SK-N-SH (cell line): ENCODE data around the gene CDC42. TPM values are rescaled to one million over a fixed set of nuclear protein-coding genes. Genes with fewer than 3 reads are reported as not detected.
A peak's percentile ranks its signal among the peaks of the same experiment; 100 is the strongest.

Experiments
- CTCF ChIA-PET: fragments of 300-600, 350-600 bp; formaldehyde crosslinking; extraction: SDS; loops from one replicate; lab custom pipeline; 2021; lab: Yijun Ruan, JAX
- POLR2A ChIA-PET: fragments of 350-600 bp; sonication (Branson Sonifier 250); formaldehyde crosslinking; extraction: SDS; loops from one replicate; lab custom pipeline; 2020; ENCODE audit warnings: antibody characterized with exemption, inconsistent platforms; lab: Yijun Ruan, JAX
- DNase-seq: peaks from one replicate; pipeline ENCODE4 v3.0.0; 2012
- H2AFZ ChIP-seq: fragments of 200-600 bp; sonication (generic); 2 replicates; pipeline ENCODE4 v1.8.1; 2016; ENCODE audit warnings: antibody characterized with exemption, mild to moderate bottlenecking, low read depth
- H3F3A ChIP-seq: fragments of 200-600 bp; sonication (generic); replicated peaks from 2 replicates; pipeline ENCODE3; 2016; ENCODE audit warnings: antibody characterized with exemption, mild to moderate bottlenecking; ENCODE audit not compliant: insufficient read depth
- H3K27ac ChIP-seq, 2 experiments: fragments of 200-500 bp in 1 of 2; fragments of 200-600 bp in 1 of 2; sonication (Bioruptor generic) in 1 of 2; sonication (generic), shearing (Covaris generic) in 1 of 2; 2 replicates each; pipeline versions ENCODE4 v1.5.1 to v1.6.1; 2014 to 2016; ENCODE audit warnings: low read depth in 2 of 2, inconsistent platforms in 1 of 2, low read length in 1 of 2, mild to moderate bottlenecking in 1 of 2, mixed read lengths in 1 of 2
- H3K27me3 ChIP-seq: fragments of 200-600 bp; sonication (generic), shearing (Covaris generic); 2 replicates; pipeline ENCODE4 v1.6.1; 2016; ENCODE audit warnings: mixed run types; ENCODE audit not compliant: insufficient read depth
- H3K36me3 ChIP-seq, 2 experiments: fragments of 200-500 bp in 1 of 2; fragments of 200-600 bp in 1 of 2; sonication (Bioruptor generic) in 1 of 2; sonication (generic) in 1 of 2; replicated peaks in 1 of 2; 2 replicates each; pipeline versions ENCODE3 to v1.5.1; 2014 to 2016; ENCODE audit warnings: low read length in 1 of 2, mild to moderate bottlenecking in 1 of 2; ENCODE audit not compliant: insufficient read depth in 2 of 2, control insufficient read depth in 1 of 2
- H3K4me1 ChIP-seq, 2 experiments: fragments of 200-500 bp in 1 of 2; fragments of 200-600 bp in 1 of 2; sonication (Bioruptor generic) in 1 of 2; sonication (generic), shearing (Covaris generic) in 1 of 2; 2 replicates each; pipeline versions ENCODE4 v1.5.1 to v1.6.1; 2014 to 2016; ENCODE audit warnings: low read depth in 1 of 2, low read length in 1 of 2, mixed run types in 1 of 2; ENCODE audit not compliant: insufficient read depth in 2 of 2, control insufficient read depth in 1 of 2
- H3K4me2 ChIP-seq: fragments of 200-600 bp; sonication (generic), shearing (Covaris generic); 2 replicates; pipeline ENCODE4 v1.6.1; 2017; ENCODE audit warnings: mixed run types
- H3K4me3 ChIP-seq, 2 experiments: fragments of 200-500 bp in 1 of 2; fragments of 200-600 bp in 1 of 2; sonication (Bioruptor generic) in 1 of 2; sonication (generic), shearing (Covaris generic) in 1 of 2; 2 replicates each; pipeline versions ENCODE4 v1.5.1 to v1.8.1; 2014 to 2016; ENCODE audit warnings: low read depth in 2 of 2, inconsistent platforms in 1 of 2, low read length in 1 of 2, mild to moderate bottlenecking in 1 of 2, mixed read lengths in 1 of 2, moderate library complexity in 1 of 2
- H3K79me2 ChIP-seq: fragments of 200-600 bp; sonication (generic); 2 replicates; pipeline ENCODE4 v1.8.1; 2017; ENCODE audit warnings: mild to moderate bottlenecking; ENCODE audit not compliant: insufficient read depth
- H3K9ac ChIP-seq: fragments of 200-600 bp; sonication (generic); 2 replicates; pipeline ENCODE4 v1.6.1; 2017; ENCODE audit warnings: mixed run types
- H3K9me2 ChIP-seq: fragments of 200-600 bp; sonication (generic); 2 replicates; pipeline ENCODE4 v1.6.1; 2017; ENCODE audit warnings: mixed run types
- H3K9me3 ChIP-seq: fragments of 200-600 bp; sonication (generic); 2 replicates; pipeline ENCODE4 v1.6.1; 2017; ENCODE audit warnings: mixed run types, mild to moderate bottlenecking, moderate library complexity
- H4K20me1 ChIP-seq: fragments of 200-600 bp; sonication (generic); 2 replicates; pipeline ENCODE4 v1.6.1; 2017; ENCODE audit warnings: mild to moderate bottlenecking, mixed run types; ENCODE audit not compliant: insufficient read depth
- CHD2 ChIP-seq: fragments of 150-350 bp; IDR thresholded peaks from 2 replicates; pipeline ENCODE4 v1.6.1; 2018; ENCODE audit warnings: low read length; ENCODE audit not compliant: partially characterized antibody
- FOSL2 ChIP-seq: IDR thresholded peaks from 2 replicates; pipeline ENCODE4 v1.4.0; 2012; ENCODE audit warnings: low read depth, mild to moderate bottlenecking, moderate library complexity, borderline replicate concordance
- FOXJ3 ChIP-seq: sonication (generic); formaldehyde crosslinking; IDR thresholded peaks from 2 replicates; pipeline ENCODE4 v1.5.1; 2020; ENCODE audit warnings: mild to moderate bottlenecking, missing genetic modification reagents
- GABPA ChIP-seq: IDR thresholded peaks from 2 replicates; pipeline ENCODE4 v1.4.0; 2012; ENCODE audit warnings: low read depth, mild to moderate bottlenecking
- JUND ChIP-seq: IDR thresholded peaks from 2 replicates; pipeline ENCODE4 v1.4.0; 2012
- MEF2A ChIP-seq: IDR thresholded peaks from 2 replicates; pipeline ENCODE4 v1.4.0; 2012; ENCODE audit warnings: low read depth, borderline replicate concordance
- NFIC ChIP-seq: IDR thresholded peaks from 2 replicates; pipeline ENCODE4 v1.4.0; 2012; ENCODE audit warnings: borderline replicate concordance
- NRF1 ChIP-seq: IDR thresholded peaks from 2 replicates; pipeline ENCODE4 v1.6.1; 2012; ENCODE audit warnings: low read depth, mild to moderate bottlenecking, low read length
- RCOR1 ChIP-seq: fragments of 150-350 bp; IDR thresholded peaks from 2 replicates; pipeline ENCODE4 v1.6.1; 2017; ENCODE audit warnings: antibody characterized with exemption, low read length
- RXRA ChIP-seq: IDR thresholded peaks from 2 replicates; pipeline ENCODE4 v1.4.0; 2012; ENCODE audit warnings: low read depth, mild to moderate bottlenecking, borderline replicate concordance
- SIN3A ChIP-seq: IDR thresholded peaks from 2 replicates; pipeline ENCODE4 v1.6.1; 2012; ENCODE audit warnings: low read depth, mild to moderate bottlenecking, low read length, moderate library complexity, borderline replicate concordance
- TCF12 ChIP-seq: IDR thresholded peaks from 2 replicates; pipeline ENCODE4 v1.4.0; 2012
- WGBS: methylation state at CpG from one replicate; pipeline ENCODE4 v1.1.6; 2017; ENCODE audit warnings: low lambda C conversion rate; 5-methylcytosine and 5-hydroxymethylcytosine counted together
- polyA plus RNA-seq, 3 experiments: library from polyadenylated mRNA; depleted of rRNA; stranded (reverse); fragments of >200 nt; gene quantifications; 2 replicates each; pipeline ENCODE4 v1.2.3, GENCODE V29; 2012
- TF ChIP-seq, protein P1 (sequence below): fragments of 200-600 bp; sonication (generic); IDR thresholded peaks from 2 replicates; pipeline ENCODE4 v1.6.1; 2017; ENCODE audit warnings: antibody characterized with exemption, mild to moderate bottlenecking, moderate library complexity
- TF ChIP-seq, protein P2 (sequence below): fragments of 150-350 bp; IDR thresholded peaks from 2 replicates; pipeline ENCODE4 v1.6.1; 2016; ENCODE audit warnings: mild to moderate bottlenecking, low read depth, low read length
- TF ChIP-seq, protein P3 (sequence below): IDR thresholded peaks from 2 replicates; pipeline ENCODE4; 2012
- TF ChIP-seq, protein P4 (sequence below): IDR thresholded peaks from 2 replicates; pipeline ENCODE4 v1.4.0; 2012; ENCODE audit warnings: low read depth, borderline replicate concordance

The CDC42 gene
- polyA plus RNA-seq, 1 of the 3 experiments (the other 2 are of a cell fraction), result 113 TPM

DNA sequence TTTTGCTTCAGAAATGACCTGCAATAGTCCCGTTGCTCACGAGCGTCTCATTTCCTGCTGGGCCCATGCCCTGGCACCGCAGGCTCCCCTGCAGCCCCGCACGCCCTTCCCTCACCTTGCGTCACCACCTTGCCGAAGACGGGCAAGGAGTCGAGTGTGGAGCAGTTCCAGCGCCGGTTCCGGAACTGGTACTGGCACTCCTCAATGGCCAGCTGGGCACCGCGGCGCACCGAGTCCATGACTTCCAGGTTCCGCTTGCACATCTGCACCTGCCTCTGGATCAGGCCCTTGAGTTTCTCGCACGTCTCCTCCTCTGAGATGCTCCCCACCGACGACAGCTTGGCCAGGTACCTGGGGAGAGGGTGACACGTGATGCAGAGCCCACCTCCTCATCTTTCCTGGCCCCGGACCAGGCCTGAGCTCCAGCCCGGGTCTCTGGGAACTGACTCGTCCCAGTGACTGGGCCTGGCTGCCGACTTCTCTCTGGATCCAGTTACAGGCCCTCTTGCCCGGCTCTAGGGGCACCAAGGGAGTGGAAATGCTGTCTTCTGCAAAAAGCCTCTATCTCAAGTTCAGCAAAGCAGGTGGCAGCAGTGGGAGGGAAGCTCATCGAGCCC, 77.1 kb downstream of the CDC42 start:
- no peaks in the 10 kb centered on the region for H3K9me3 ChIP-seq
- H3K4me3 ChIP-seq, result no peak overlapping the region
- no peaks in the 10 kb centered on the region for H3F3A ChIP-seq
- H2AFZ ChIP-seq, result no peak overlapping the region
- H4K20me1 ChIP-seq, result peaks cover 23% of the 10 kb centered on the region
- POLR2A ChIA-PET, result no interaction called here
- no peaks in the 10 kb centered on the region for H3K27me3 ChIP-seq
- no peak overlapping the region for H3K27ac ChIP-seq
- TF ChIP-seq, protein P1, sequence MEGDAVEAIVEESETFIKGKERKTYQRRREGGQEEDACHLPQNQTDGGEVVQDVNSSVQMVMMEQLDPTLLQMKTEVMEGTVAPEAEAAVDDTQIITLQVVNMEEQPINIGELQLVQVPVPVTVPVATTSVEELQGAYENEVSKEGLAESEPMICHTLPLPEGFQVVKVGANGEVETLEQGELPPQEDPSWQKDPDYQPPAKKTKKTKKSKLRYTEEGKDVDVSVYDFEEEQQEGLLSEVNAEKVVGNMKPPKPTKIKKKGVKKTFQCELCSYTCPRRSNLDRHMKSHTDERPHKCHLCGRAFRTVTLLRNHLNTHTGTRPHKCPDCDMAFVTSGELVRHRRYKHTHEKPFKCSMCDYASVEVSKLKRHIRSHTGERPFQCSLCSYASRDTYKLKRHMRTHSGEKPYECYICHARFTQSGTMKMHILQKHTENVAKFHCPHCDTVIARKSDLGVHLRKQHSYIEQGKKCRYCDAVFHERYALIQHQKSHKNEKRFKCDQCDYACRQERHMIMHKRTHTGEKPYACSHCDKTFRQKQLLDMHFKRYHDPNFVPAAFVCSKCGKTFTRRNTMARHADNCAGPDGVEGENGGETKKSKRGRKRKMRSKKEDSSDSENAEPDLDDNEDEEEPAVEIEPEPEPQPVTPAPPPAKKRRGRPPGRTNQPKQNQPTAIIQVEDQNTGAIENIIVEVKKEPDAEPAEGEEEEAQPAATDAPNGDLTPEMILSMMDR, result no peak
- no peak for TF ChIP-seq FOXJ3 (CRISPR knock-in tag)
- TF ChIP-seq, all 33 proteins: peak for 0
- WGBS, result 86% methylated on average over 23 of the region's 29 CpGs
- DNase-seq, result no peak
- Histone ChIP-seq H3K9me2 (no peaks in the 10 kb centered on the region), H3K79me2 (no peaks in the 10 kb centered on the region), H3K36me3 (no peaks in the 10 kb centered on the region), H3K9ac (no peak overlapping the region), H3K4me2 (no peak overlapping the region), H3K4me1 (peaks cover 7 to 13% of the 10 kb centered on the region in 2 experiments; a peak in 3 of 4 replicates)
- CTCF ChIA-PET, result interaction anchor here (0.7 to 9.3 kb wide), 8 partner anchors 11 to 512 kb away, joined by 3 to 173 read pairs (median 24); no protein-coding TSS in a partner anchor

DNA sequence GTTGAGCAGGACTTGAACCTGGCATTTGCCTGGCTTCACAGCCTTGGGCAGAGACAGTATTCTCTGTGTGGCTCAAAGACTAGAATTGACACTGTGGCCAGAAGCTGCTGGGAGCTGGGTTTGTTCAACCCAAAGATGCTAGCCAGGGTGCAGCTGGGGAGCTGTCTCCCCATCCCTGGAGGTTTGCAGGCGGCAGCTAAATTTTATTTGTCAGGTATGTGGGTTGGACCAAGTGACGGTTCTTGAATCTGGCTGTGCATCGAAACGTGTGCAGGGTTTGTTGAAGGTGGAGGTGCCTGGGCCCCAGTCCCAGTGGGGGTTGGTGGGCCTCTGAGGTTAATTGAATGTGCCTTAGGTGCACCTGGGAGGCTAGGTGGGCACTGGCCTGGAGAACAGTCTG, 78.6 kb downstream of the CDC42 start:
- no peak overlapping the region for H3K4me2 ChIP-seq
- no peak for DNase-seq
- peaks cover 23% of the 10 kb centered on the region for H4K20me1 ChIP-seq
- peaks cover 7 to 13% of the 10 kb centered on the region in 2 experiments; a peak in 3 of 4 replicates for H3K4me1 ChIP-seq
- H3K9ac ChIP-seq, result no peak overlapping the region
- no peak overlapping the region for H2AFZ ChIP-seq
- no peak for TF ChIP-seq NRF1
- TF ChIP-seq, all 33 proteins: peak for 0
- H3K9me3 ChIP-seq, result no peaks in the 10 kb centered on the region
- H3K79me2 ChIP-seq, result no peaks in the 10 kb centered on the region
- H3K9me2 ChIP-seq, result no peaks in the 10 kb centered on the region
- CTCF ChIA-PET, result interaction anchor here (0.6 to 9.3 kb wide), 35 partner anchors 9 to 511 kb away, joined by 3 to 173 read pairs (median 5); no protein-coding TSS in a partner anchor
- H3K27me3 ChIP-seq, result no peaks in the 10 kb centered on the region
- no CpG with 5 or more reads among the region's 4 CpGs for WGBS
- H3K36me3 ChIP-seq, result no peaks in the 10 kb centered on the region
- H3F3A ChIP-seq, result no peaks in the 10 kb centered on the region
- no peak overlapping the region for H3K27ac ChIP-seq
- H3K4me3 ChIP-seq, result no peak overlapping the region
- POLR2A ChIA-PET, result no interaction called here

DNA sequence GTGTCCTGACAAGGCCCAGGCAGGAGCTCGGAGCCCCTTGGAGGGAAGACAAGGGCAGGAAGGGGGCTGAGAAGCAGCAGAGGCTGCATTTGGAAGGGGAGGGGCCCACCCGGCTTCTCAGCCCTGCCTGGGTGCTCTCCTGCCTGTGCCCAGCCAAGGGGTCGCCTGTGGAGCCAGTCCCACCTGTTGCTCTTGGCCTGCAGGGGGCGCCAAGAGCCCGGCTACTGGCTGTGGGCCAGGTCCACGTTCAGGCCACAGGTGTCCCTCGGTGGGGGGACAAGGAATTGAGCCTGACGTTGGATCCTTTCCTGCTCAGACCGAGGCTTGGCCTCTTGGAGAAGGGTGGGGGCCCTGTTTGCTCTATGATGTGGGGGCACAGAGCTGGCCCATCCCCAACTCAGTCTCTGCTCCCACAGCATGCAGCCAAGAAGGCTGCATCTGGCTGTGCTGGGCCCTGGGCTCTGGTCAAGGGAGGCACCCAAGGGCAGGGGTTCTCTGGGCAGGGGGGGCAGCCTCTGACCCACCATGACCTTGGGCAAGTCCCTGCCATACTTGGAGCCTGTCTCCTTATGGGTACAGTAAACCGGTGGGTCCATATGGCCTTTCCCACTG, 79.5 kb downstream of the CDC42 start:
- peak; percentile 92 for DNase-seq
- peak overlapping the region; percentile 63; the same call in 1 of the 2 replicates for H3K4me2 ChIP-seq
- H3K4me1 ChIP-seq, result peaks cover 7 to 13% of the 10 kb centered on the region in 2 experiments; a peak in 3 of 4 replicates
- TF ChIP-seq GABPA, result no peak
- TF ChIP-seq, protein P2, sequence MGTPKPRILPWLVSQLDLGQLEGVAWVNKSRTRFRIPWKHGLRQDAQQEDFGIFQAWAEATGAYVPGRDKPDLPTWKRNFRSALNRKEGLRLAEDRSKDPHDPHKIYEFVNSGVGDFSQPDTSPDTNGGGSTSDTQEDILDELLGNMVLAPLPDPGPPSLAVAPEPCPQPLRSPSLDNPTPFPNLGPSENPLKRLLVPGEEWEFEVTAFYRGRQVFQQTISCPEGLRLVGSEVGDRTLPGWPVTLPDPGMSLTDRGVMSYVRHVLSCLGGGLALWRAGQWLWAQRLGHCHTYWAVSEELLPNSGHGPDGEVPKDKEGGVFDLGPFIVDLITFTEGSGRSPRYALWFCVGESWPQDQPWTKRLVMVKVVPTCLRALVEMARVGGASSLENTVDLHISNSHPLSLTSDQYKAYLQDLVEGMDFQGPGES, result no peak
- no peak for TF ChIP-seq SIN3A
- TF ChIP-seq RCOR1, result no peak
- TF ChIP-seq, protein P3, sequence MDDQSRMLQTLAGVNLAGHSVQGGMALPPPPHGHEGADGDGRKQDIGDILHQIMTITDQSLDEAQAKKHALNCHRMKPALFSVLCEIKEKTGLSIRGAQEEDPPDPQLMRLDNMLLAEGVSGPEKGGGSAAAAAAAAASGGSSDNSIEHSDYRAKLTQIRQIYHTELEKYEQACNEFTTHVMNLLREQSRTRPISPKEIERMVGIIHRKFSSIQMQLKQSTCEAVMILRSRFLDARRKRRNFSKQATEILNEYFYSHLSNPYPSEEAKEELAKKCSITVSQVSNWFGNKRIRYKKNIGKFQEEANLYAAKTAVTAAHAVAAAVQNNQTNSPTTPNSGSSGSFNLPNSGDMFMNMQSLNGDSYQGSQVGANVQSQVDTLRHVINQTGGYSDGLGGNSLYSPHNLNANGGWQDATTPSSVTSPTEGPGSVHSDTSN, result no peak
- TF ChIP-seq NFIC, result peak; percentile 86
- TF ChIP-seq RXRA, result no peak
- no peak for TF ChIP-seq TCF12
- no peak for TF ChIP-seq FOSL2
- TF ChIP-seq, protein P4, sequence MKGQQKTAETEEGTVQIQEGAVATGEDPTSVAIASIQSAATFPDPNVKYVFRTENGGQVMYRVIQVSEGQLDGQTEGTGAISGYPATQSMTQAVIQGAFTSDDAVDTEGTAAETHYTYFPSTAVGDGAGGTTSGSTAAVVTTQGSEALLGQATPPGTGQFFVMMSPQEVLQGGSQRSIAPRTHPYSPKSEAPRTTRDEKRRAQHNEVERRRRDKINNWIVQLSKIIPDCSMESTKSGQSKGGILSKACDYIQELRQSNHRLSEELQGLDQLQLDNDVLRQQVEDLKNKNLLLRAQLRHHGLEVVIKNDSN, result no peak
- TF ChIP-seq MEF2A, result no peak
- TF ChIP-seq FOXJ3 (CRISPR knock-in tag), result no peak
- no peak for TF ChIP-seq JUND
- TF ChIP-seq CHD2, result no peak

More for the DNA sequence above, 79.5 kb downstream of the CDC42 start:
- 40% methylated on average over 3 of the region's 10 CpGs for WGBS
- H3K27ac ChIP-seq, result no peak overlapping the region
- POLR2A ChIA-PET, result interaction anchor here (0.8 kb wide), 1 partner anchor 87 kb away, joined by 3 read pairs; no protein-coding TSS in a partner anchor
- H2AFZ ChIP-seq, result no peak overlapping the region
- no peaks in the 10 kb centered on the region for H3K9me2 ChIP-seq
- H3K79me2 ChIP-seq, result no peaks in the 10 kb centered on the region
- H4K20me1 ChIP-seq, result peaks cover 23% of the 10 kb centered on the region
- H3K4me3 ChIP-seq, result no peak overlapping the region; a peak in 1 of 4 replicates
- CTCF ChIA-PET, result interaction anchor here (0.6 to 9.3 kb wide), 47 partner anchors 9 to 510 kb away, joined by 3 to 173 read pairs (median 4); no protein-coding TSS in a partner anchor
- no peaks in the 10 kb centered on the region for H3F3A ChIP-seq
- no peak overlapping the region for H3K9ac ChIP-seq
- no peaks in the 10 kb centered on the region for H3K9me3 ChIP-seq
- no peaks in the 10 kb centered on the region for H3K36me3 ChIP-seq
- no peaks in the 10 kb centered on the region for H3K27me3 ChIP-seq
